AG04449 (cell line): ENCODE measurements around the gene SCT.

Experiments used
- CTCF ChIA-PET: fragments of 350-600 bp; formaldehyde crosslinking; extraction: SDS; loops from one replicate; lab custom pipeline; 2021; ENCODE audit warnings: antibody characterized with exemption; lab: Yijun Ruan, JAX
- POLR2A ChIA-PET: fragments of 400-600, 350-600 bp; formaldehyde crosslinking; extraction: SDS; loops from one replicate; lab custom pipeline; 2020; ENCODE audit warnings: antibody characterized with exemption, inconsistent platforms; lab: Yijun Ruan, JAX
- DNase-seq: peaks from one replicate; pipeline ENCODE4 v3.0.0-alpha.2; 2010; ENCODE audit warnings: low read depth, low spot score
- H3K4me3 ChIP-seq: 2 replicates; pipeline ENCODE4 v1.5.1; 2011; ENCODE audit warnings: low read depth, mild to moderate bottlenecking, control low read depth, low read length
- CTCF ChIP-seq: IDR thresholded peaks from one replicate; pipeline ENCODE4 v1.5.1; 2011; ENCODE audit warnings: mild to moderate bottlenecking, moderate library complexity, low read length, control low read depth, inconsistent platforms; ENCODE audit not compliant: insufficient read depth; ENCODE audit errors: missing control alignments

SCT gene

GRCh38 chr11:578276-579035 lies 48.5 kb downstream of the SCT start:
- POLR2A ChIA-PET = no interaction called here
- no peak for DNase-seq
- H3K4me3 ChIP-seq = peak overlapping the region; percentile 92
- CTCF ChIA-PET = interaction anchor here (1.1 to 1.4 kb wide), 2 partner anchors 22 to 59 kb away, joined by 3 to 4 read pairs; no protein-coding TSS in a partner anchor
- no peak for TF ChIP-seq CTCF

- POLR2A ChIA-PET = no interaction called here
- TF ChIP-seq CTCF = no peak
- CTCF ChIA-PET = interaction anchor here (1.1 to 1.4 kb wide), 2 partner anchors 21 to 58 kb away, joined by 3 to 4 read pairs; no protein-coding TSS in a partner anchor
- peak overlapping the region; percentile 92 for H3K4me3 ChIP-seq
- DNase-seq = no peak
Measured at GRCh38 chr11:577611-577894, 49.4 kb downstream of the SCT start.

GRCh38 chr11:576811-577610 lies 50.0 kb downstream of the SCT start:
- no peak for TF ChIP-seq CTCF
- ChIA-PET POLR2A (no interaction called here), CTCF (interaction anchor here (1.1 to 1.4 kb wide), 2 partner anchors 21 to 58 kb away, joined by 3 to 4 read pairs; no protein-coding TSS in a partner anchor)
- H3K4me3 ChIP-seq = peak overlapping the region; percentile 92
- no peak for DNase-seq
